ENCODE measurements around the gene KIF16B.

KIF16B gene

DNA sequence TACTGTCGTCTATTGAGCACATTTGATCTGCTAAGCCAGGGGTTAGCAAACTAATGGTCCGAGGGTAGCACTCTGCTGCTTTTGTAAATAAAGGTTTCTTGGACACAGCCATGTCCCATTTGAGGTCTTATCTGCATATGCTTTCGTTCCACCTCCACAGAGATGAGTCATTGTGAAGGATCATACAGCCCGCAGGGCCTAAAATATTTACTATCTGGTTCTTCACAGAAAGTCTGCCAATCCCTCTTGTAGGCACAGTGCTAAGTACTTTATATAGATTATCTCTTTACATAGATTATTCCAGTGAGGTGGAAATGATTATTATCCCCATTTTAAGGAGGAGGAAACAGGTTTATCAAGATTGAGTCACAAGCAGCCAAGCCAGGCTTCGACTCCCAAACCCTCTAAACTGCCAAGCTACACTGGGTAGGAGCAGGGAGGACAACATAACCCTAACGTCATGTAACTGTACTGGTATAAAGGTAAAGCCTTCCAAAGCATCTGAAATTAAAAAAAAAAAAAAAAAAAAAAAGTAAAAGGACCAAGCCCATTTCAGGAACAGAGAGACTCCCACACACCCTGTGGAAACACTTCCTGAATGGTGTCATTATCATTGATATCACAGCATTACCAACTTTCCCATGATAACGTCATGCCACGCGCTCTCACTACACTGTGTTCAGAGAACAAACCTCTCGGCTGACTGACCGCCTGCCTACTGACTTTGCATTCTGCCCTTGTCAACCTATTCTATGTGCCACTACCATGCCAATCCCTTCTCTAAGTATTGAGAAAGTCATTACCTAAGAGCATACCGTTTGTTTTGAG lies 101.0 kb downstream of the KIF16B start:
- DNase-seq (ENCODE audit: low read depth in 1 of 2, low spot score in 1 of 2) = no peak
- Histone ChIP-seq H3K27me3 (ENCODE audit: insufficient read depth, poor library complexity, severe bottlenecking) (no peaks in the 10 kb centered on the region), H3K4me3 (replicated peaks; ENCODE audit: insufficient read depth, low read length) (no peak overlapping the region), H3K27ac (replicated peaks) (no peak overlapping the region)
- TF ChIP-seq GABPA (IDR thresholded peaks at IDR 0.05; ENCODE audit: low read depth) (no peak), SPI1 (IDR thresholded peaks at IDR 0.05; ENCODE audit: borderline replicate concordance, low read depth) (no peak), POLR2AphosphoS5 (IDR thresholded peaks at IDR 0.05; ENCODE audit: low read depth) (no peak)
- TF ChIP-seq, protein P1, sequence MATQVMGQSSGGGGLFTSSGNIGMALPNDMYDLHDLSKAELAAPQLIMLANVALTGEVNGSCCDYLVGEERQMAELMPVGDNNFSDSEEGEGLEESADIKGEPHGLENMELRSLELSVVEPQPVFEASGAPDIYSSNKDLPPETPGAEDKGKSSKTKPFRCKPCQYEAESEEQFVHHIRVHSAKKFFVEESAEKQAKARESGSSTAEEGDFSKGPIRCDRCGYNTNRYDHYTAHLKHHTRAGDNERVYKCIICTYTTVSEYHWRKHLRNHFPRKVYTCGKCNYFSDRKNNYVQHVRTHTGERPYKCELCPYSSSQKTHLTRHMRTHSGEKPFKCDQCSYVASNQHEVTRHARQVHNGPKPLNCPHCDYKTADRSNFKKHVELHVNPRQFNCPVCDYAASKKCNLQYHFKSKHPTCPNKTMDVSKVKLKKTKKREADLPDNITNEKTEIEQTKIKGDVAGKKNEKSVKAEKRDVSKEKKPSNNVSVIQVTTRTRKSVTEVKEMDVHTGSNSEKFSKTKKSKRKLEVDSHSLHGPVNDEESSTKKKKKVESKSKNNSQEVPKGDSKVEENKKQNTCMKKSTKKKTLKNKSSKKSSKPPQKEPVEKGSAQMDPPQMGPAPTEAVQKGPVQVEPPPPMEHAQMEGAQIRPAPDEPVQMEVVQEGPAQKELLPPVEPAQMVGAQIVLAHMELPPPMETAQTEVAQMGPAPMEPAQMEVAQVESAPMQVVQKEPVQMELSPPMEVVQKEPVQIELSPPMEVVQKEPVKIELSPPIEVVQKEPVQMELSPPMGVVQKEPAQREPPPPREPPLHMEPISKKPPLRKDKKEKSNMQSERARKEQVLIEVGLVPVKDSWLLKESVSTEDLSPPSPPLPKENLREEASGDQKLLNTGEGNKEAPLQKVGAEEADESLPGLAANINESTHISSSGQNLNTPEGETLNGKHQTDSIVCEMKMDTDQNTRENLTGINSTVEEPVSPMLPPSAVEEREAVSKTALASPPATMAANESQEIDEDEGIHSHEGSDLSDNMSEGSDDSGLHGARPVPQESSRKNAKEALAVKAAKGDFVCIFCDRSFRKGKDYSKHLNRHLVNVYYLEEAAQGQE (IDR thresholded peaks at IDR 0.05; ENCODE audit: insufficient replicate concordance, low read depth) = no peak
- TF ChIP-seq, protein P2, sequence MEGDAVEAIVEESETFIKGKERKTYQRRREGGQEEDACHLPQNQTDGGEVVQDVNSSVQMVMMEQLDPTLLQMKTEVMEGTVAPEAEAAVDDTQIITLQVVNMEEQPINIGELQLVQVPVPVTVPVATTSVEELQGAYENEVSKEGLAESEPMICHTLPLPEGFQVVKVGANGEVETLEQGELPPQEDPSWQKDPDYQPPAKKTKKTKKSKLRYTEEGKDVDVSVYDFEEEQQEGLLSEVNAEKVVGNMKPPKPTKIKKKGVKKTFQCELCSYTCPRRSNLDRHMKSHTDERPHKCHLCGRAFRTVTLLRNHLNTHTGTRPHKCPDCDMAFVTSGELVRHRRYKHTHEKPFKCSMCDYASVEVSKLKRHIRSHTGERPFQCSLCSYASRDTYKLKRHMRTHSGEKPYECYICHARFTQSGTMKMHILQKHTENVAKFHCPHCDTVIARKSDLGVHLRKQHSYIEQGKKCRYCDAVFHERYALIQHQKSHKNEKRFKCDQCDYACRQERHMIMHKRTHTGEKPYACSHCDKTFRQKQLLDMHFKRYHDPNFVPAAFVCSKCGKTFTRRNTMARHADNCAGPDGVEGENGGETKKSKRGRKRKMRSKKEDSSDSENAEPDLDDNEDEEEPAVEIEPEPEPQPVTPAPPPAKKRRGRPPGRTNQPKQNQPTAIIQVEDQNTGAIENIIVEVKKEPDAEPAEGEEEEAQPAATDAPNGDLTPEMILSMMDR (IDR thresholded peaks at IDR 0.05; ENCODE audit: insufficient read depth, low read length) = no peak

DNA sequence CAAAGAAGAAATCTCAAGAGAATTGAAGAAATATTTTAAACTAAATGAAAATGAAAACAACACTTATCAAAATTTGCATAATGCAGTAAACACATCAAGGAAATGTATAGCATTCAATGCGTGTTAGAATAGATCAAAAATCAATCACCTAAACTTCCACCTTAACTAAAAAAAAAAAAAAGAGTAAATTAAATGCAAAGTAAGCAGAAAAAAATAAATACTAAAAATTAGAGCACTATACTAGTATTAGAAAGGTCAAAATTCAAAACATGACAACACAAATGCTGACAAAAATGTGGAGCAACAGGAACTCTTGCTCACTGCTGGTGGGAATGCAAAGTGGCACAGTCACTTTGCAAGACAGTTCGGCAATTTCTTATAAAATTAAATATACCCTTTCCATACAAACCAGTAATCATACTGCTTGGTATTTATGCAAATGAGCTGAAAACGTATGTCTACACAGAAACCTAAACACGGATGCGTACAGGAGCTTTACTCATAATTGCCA lies 103.8 kb downstream of the KIF16B start:
- H3K27me3 ChIP-seq (ENCODE audit: insufficient read depth, poor library complexity, severe bottlenecking) = no peaks in the 10 kb centered on the region
- H3K4me3 ChIP-seq (replicated peaks; ENCODE audit: insufficient read depth, low read length) = no peak overlapping the region
- no peak for DNase-seq (ENCODE audit: low read depth in 1 of 2, low spot score in 1 of 2)
- H3K27ac ChIP-seq (replicated peaks) = no peak overlapping the region
- TF ChIP-seq GABPA (IDR thresholded peaks at IDR 0.05; ENCODE audit: low read depth) = no peak
- TF ChIP-seq SPI1 (IDR thresholded peaks at IDR 0.05; ENCODE audit: borderline replicate concordance, low read depth) = no peak
- TF ChIP-seq, protein P1 (IDR thresholded peaks at IDR 0.05; ENCODE audit: insufficient replicate concordance, low read depth) = no peak
- no peak for TF ChIP-seq POLR2AphosphoS5 (IDR thresholded peaks at IDR 0.05; ENCODE audit: low read depth)
- TF ChIP-seq, protein P2 (IDR thresholded peaks at IDR 0.05; ENCODE audit: insufficient read depth, low read length) = no peak

DNA sequence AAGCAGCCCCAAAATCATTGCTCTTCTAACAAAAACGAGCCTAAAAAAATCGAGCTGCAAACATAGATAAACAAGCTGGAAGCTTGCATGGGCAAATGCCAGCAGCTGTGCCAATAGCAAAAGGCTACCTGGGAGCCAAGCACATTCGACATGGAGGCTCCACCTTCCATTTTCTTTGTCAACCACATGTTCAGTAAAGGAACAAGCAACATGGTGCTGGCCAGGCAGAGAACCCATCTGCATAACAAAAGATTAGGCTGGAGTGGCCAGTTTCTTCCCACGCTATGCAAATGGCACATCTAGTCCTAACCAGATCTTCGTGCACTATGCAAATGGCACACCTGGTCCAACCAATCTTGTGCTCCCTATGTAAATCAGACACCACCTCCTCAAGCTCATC lies 110.5 kb downstream of the KIF16B start:
- H3K27me3 ChIP-seq (ENCODE audit: insufficient read depth, poor library complexity, severe bottlenecking) = no peaks in the 10 kb centered on the region
- TF ChIP-seq, protein P1 (IDR thresholded peaks at IDR 0.05; ENCODE audit: insufficient replicate concordance, low read depth) = no peak
- TF ChIP-seq SPI1 (IDR thresholded peaks at IDR 0.05; ENCODE audit: borderline replicate concordance, low read depth) (no peak), GABPA (IDR thresholded peaks at IDR 0.05; ENCODE audit: low read depth) (no peak), POLR2AphosphoS5 (IDR thresholded peaks at IDR 0.05; ENCODE audit: low read depth) (no peak)
- TF ChIP-seq, protein P2 (IDR thresholded peaks at IDR 0.05; ENCODE audit: insufficient read depth, low read length) = no peak
- H3K4me3 ChIP-seq (replicated peaks; ENCODE audit: insufficient read depth, low read length) = no peak overlapping the region
- H3K27ac ChIP-seq (replicated peaks) = no peak overlapping the region
- DNase-seq (ENCODE audit: low read depth in 1 of 2, low spot score in 1 of 2) = no peak
